GM12878 (cell line): ENCODE results near the gene CD82. TPM values are rescaled to one million over a fixed set of nuclear protein-coding genes. Genes with fewer than 3 reads are reported as not detected.

Experiments
- ATAC-seq: fragments of 200-7000 bp; cut with Tn5 transposase; 3 replicates; pipeline ENCODE4 v1.9.1; 2020; ENCODE audit warnings: mild to moderate bottlenecking, moderate library complexity
- BruUV-seq: library from RNA; stranded (reverse); fragments of 400-500 nt; replicated peaks from 2 replicates; lab custom pipeline; 2021; lab: Mats Ljungman, UMichigan
- CTCF ChIA-PET: fragments of 300-600 bp; sonication (Branson Sonifier 250); formaldehyde crosslinking; extraction: SDS; loops from one replicate; lab custom pipeline; 2021; ENCODE audit warnings: inconsistent platforms; lab: Yijun Ruan, JAX
- POLR2A ChIA-PET: fragments of 350-600 bp; formaldehyde crosslinking; extraction: SDS; loops from one replicate; lab custom pipeline; 2021; ENCODE audit warnings: inconsistent platforms; lab: Charles Lee
- RAD21 ChIA-PET: fragments of 300-600 bp; sonication (Branson Sonifier 250); formaldehyde crosslinking; loops from one replicate; lab custom pipeline; 2023; ENCODE audit warnings: antibody characterized with exemption; ENCODE audit not compliant: unreplicated experiment; lab: Charles Lee
- SMC1A ChIA-PET: fragments of 300-600 bp; sonication (Branson Sonifier 250); formaldehyde crosslinking; loops from one replicate; lab custom pipeline; 2023; ENCODE audit not compliant: unreplicated experiment, uncharacterized antibody; lab: Charles Lee
- DNase-seq: peaks from one replicate; pipeline ENCODE4 v3.0.0-alpha.2; 2011; ENCODE audit warnings: low read depth, low spot score
- FAIRE-seq: peaks from 3 replicates; lab custom pipeline; 2011; peaks lifted over from hg19 to GRCh38; lab: Jason Lieb, UNC
- H2AFZ ChIP-seq: 2 replicates; pipeline ENCODE4 v1.6.0; 2011; ENCODE audit warnings: low read depth, low read length, control low read depth; ENCODE audit not compliant: control insufficient read depth
- H3K27ac ChIP-seq: 2 replicates; pipeline ENCODE4 v1.5.1; 2011; ENCODE audit warnings: control low read depth; ENCODE audit not compliant: control insufficient read depth, insufficient read depth
- H3K27me3 ChIP-seq, 2 experiments: replicated peaks in 1 of 2; 2 replicates each; pipeline versions ENCODE4 v1.6.0 to v1.6.1; 2011; ENCODE audit warnings: low read length in 1 of 2; ENCODE audit not compliant: control insufficient read depth in 2 of 2, insufficient read depth in 2 of 2
- H3K36me3 ChIP-seq, 2 experiments: 2 replicates each; pipeline ENCODE4 v1.5.1; 2011; ENCODE audit warnings: low read length in 1 of 2; ENCODE audit not compliant: control insufficient read depth in 2 of 2, insufficient read depth in 2 of 2
- H3K4me1 ChIP-seq: 2 replicates; pipeline ENCODE4 v1.6.1; 2011; ENCODE audit warnings: mild to moderate bottlenecking, low read length, moderate library complexity, mixed read lengths; ENCODE audit not compliant: control insufficient read depth, insufficient read depth
- H3K4me2 ChIP-seq: 2 replicates; pipeline ENCODE4 v1.6.0; 2011; ENCODE audit warnings: control low read depth; ENCODE audit not compliant: control insufficient read depth, insufficient read depth
- H3K4me3 ChIP-seq: fragments of 200-600 bp; sonication (generic); 2 replicates; pipeline ENCODE4 v1.5.1; 2016
- H3K79me2 ChIP-seq: 2 replicates; pipeline ENCODE4 v1.6.0; 2011; ENCODE audit warnings: low read length; ENCODE audit not compliant: control insufficient read depth, insufficient read depth
- H3K9ac ChIP-seq: 2 replicates; pipeline ENCODE4 v1.8.0; 2011; ENCODE audit warnings: low read length, control low read depth, mixed read lengths; ENCODE audit not compliant: control insufficient read depth, insufficient read depth
- H3K9me3 ChIP-seq: replicated peaks from 3 replicates; pipeline ENCODE4 v1.5.1; 2011; ENCODE audit warnings: mild to moderate bottlenecking, low read length; ENCODE audit not compliant: control insufficient read depth, insufficient read depth
- H4K20me1 ChIP-seq: 2 replicates; pipeline ENCODE4 v1.6.0; 2011; ENCODE audit not compliant: control insufficient read depth, insufficient read depth
- BCLAF1 ChIP-seq: fragments of 450-650 bp; IDR thresholded peaks from 2 replicates; pipeline ENCODE4 v1.6.1; 2017; ENCODE audit warnings: antibody characterized with exemption, mild to moderate bottlenecking, moderate library complexity
- EED ChIP-seq: sonication (generic); IDR thresholded peaks from 2 replicates; pipeline ENCODE4 v1.6.1; 2016; ENCODE audit warnings: antibody characterized with exemption, low read depth
- ETV6 ChIP-seq, 2 experiments: fragments of 450-650 bp in 1 of 2; IDR thresholded peaks in 1 of 2; conservative IDR thresholded peaks in 1 of 2; 2 replicates each; pipeline ENCODE4 v1.6.1; 2014; ENCODE audit warnings: antibody characterized with exemption in 1 of 2, borderline replicate concordance in 1 of 2, low read depth in 1 of 2, mild to moderate bottlenecking in 1 of 2, moderate library complexity in 1 of 2
- FOS ChIP-seq: IDR thresholded peaks from 3 replicates; pipeline ENCODE4 v1.6.1; 2011; ENCODE audit warnings: borderline replicate concordance; ENCODE audit not compliant: insufficient read length; ENCODE audit errors: extremely low read depth
- HDAC2 ChIP-seq: fragments of 200-600 bp; sonication (generic); IDR thresholded peaks from 2 replicates; pipeline ENCODE4 v1.6.1; 2017
- NFIC ChIP-seq: IDR thresholded peaks from 2 replicates; pipeline ENCODE4 v1.6.1; 2012; ENCODE audit warnings: low read depth, mild to moderate bottlenecking, inconsistent platforms, low read length, moderate library complexity
- PBX3 ChIP-seq: IDR thresholded peaks from 2 replicates; pipeline ENCODE4 v1.6.1; 2011; ENCODE audit warnings: mild to moderate bottlenecking, low read depth, low read length, moderate library complexity; ENCODE audit not compliant: insufficient replicate concordance
- SKIL ChIP-seq: fragments of 450-650 bp; IDR thresholded peaks from 2 replicates; pipeline ENCODE4 v1.6.1; 2017; ENCODE audit warnings: mild to moderate bottlenecking, low read depth, inconsistent platforms; ENCODE audit not compliant: poor library complexity, severe bottlenecking
- STAT3 ChIP-seq: IDR thresholded peaks from 2 replicates; pipeline ENCODE4 v1.6.1; 2011; ENCODE audit warnings: low read depth, low read length, improper control_type of control experiment
- SUPT20H ChIP-seq: IDR thresholded peaks from 2 replicates; pipeline ENCODE4 v1.6.1; 2011; ENCODE audit warnings: low read depth, mild to moderate bottlenecking, low read length, moderate library complexity, borderline replicate concordance; ENCODE audit not compliant: control insufficient read depth
- WGBS: methylation state at CpG from one replicate; pipeline ENCODE4 v1.1.6; 2016; ENCODE audit warnings: low lambda C conversion rate; ENCODE audit not compliant: insufficient replicate concordance, insufficient coverage; ENCODE audit errors: missing lambda C conversion rate; 5-methylcytosine and 5-hydroxymethylcytosine counted together
- in situ Hi-C: fragments of 300-500 bp; cut with MboI; formaldehyde crosslinking; loops from 9 replicates; pipeline ENCODE4 v1.14.3; 2018; ENCODE audit warnings: mixed read lengths
- intact Hi-C: fragments of 100-400 bp; cut with micrococcal nuclease; formaldehyde crosslinking; loops from one replicate; pipeline ENCODE4 v1.14.2; 2022; ENCODE audit not compliant: unreplicated experiment
- polyA plus RNA-seq, 11 experiments: library from polyadenylated mRNA; depleted of rRNA in 4 of 11; unstranded in 6 of 11; stranded (reverse) in 5 of 11; fragments of >200 nt; fragmentation: Nextera tagmentation in 4 of 11; fragmentation: Illumina TruSeq in 1 of 11; extraction: Ambion mirVana in 4 of 11; extraction: Trizol in 1 of 11; gene quantifications; 1 replicate in 1 of 11; 2 replicates in 10 of 11; pipeline versions ENCODE4 v1.2.1 to v1.2.3, GENCODE V29; 2011 to 2016; ENCODE audit warnings: inconsistent platforms in 2 of 11, missing spikeins in 2 of 11, low read depth in 1 of 11
- total RNA-seq, 4 experiments: library from RNA; depleted of rRNA in 3 of 4; stranded (reverse); fragments of >200 nt in 3 of 4; fragmentation: Illumina TruSeq in 1 of 4; extraction: Trizol in 1 of 4; gene quantifications; 2 replicates each; pipeline versions ENCODE4 v1.2.1 to v1.2.3, GENCODE V29; 2013 to 2021

CD82 gene
- total and polyA plus RNA-seq, 10 of the 15 experiments (the other 5 are each of a cell fraction or from before 2014, with no cell fraction given) = 5.2 to 180 (median 84.7) TPM

DNA sequence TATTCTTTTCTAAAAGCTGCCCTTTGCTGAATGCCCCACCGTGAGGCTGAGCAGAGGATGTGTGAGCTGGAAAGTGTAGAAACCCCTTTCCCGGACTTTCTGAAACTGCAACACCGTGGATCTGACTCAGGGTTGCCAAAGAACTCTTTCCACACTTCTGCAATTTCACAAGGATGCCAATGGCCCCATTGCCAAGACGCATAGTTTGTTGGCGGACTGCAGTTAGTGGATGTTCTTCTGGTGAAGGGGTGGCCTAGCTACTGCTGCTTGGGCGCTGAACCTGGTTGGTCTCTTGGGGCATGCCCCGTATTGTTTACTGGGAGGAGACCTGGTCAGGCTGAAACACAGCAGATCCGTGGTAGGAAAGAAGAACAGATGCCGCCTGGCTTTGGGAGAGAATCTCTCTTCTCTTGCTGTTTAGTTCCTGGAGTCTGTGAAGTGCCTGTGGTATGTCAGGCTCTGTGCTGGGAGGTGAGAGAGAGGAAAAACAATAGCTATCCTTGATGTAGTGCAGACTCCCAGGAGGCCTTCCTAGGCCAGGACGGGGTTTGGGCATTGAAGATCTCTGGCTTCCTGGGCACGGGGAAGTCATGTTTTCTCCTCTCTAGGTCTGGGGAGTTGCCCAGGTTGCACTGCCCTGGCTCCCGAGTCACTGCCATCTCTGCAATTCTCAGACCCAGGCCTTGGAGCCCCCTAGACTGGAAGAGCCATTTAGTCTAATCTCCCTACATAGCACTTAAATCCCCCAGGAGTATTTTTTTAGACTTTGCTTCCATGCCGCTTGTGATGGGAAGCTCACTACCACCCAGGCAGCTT is 26.9 kb downstream of the CD82 start (continued):
- TF ChIP-seq PBX3 (no peak), SUPT20H (no peak), SKIL (no peak), FOS (no peak)

DNA sequence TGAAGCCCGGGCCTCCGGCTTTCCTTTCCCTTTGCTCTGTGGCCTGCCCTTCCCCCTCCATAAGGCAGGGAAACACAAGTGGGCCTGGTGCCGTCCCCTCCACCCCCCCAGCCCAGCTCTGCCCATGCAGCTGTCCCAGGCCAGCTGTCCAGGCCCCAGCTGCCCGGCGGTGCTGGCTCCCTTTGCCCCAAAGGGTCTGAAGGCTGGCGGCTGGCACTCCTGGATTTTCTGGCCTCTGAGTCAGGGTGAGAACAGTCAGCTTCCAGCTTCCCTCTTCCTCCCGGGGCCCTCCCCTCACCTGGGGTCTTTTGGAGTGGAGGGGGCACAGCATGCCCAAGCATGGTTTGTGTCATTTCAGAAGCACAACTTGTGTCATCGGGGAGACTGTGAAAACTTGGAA is 27.8 kb downstream of the CD82 start:
- Histone ChIP-seq H3K9me3 (no peaks in the 10 kb centered on the region), H3K79me2 (peaks cover 9% of the 10 kb centered on the region), H4K20me1 (no peaks in the 10 kb centered on the region), H3K9ac (no peak overlapping the region), H3K4me1 (peaks cover 44% of the 10 kb centered on the region), H3K27ac (no peak overlapping the region), H3K4me3 (no peak overlapping the region), H2AFZ (no peak overlapping the region), H3K27me3 (no peaks in the 10 kb centered on the region), H3K4me2 (no peak overlapping the region), H3K36me3 (peaks cover 9 to 15% of the 10 kb centered on the region in 2 experiments)
- ChIA-PET POLR2A (interaction anchor here (1.4 to 21.2 kb wide), 3 partner anchors 10 to 25 kb away, joined by 5 to 434 read pairs (median 6); partner anchors contain the start of gene CD82), RAD21 (interaction anchor here (1.0 to 13.7 kb wide), 5 partner anchors 8 to 36 kb away, joined by 4 to 196 read pairs (median 5); no protein-coding TSS in a partner anchor), SMC1A (interaction anchor here (0.6 to 11.3 kb wide), 12 partner anchors 8 to 1006 kb away, joined by 3 to 160 read pairs (median 4); no protein-coding TSS in a partner anchor), CTCF (interaction anchor here (0.6 to 2.2 kb wide), 9 partner anchors 9 to 378 kb away, joined by 3 to 8 read pairs (median 4); no protein-coding TSS in a partner anchor)
- BruUV-seq = no TSS peak
- ATAC-seq (no peak), FAIRE-seq (no peak), DNase-seq (no peak)
- intact Hi-C loops = no loop called here
- 82% methylated on average over 8 of the region's 8 CpGs for WGBS
- in situ Hi-C loops = loop anchor here (25.0 kb wide), 1 partner anchor 1231 kb away; the partner anchor contains the start of gene TTC17
- TF ChIP-seq EED (peak; percentile 26; the same call in 1 of the 2 replicates), STAT3 (no peak), BCLAF1 (no peak), ETV6 (conservative IDR thresholded peaks at IDR 0.05 in 1 of 2, IDR thresholded peaks at IDR 0.05 in 1 of 2; ENCODE audit: borderline replicate concordance in 1 of 2, low read depth in 1 of 2) (no peak), HDAC2 (no peak), NFIC (no peak)
